Gastrocnemius medialis (tissue), 4 donors: Measurements from ENCODE around the gene GIT1.

Experiments
- CTCF ChIP-seq, 5 experiments: fragments of 450-650 bp in 3 of 5; fragments of 200-600 bp in 2 of 5; sonication (generic) in 2 of 5; IDR thresholded peaks in 4 of 5; conservative IDR thresholded peaks in 1 of 5; 1 replicate in 4 of 5; 2 replicates in 1 of 5; pipeline ENCODE4 v1.5.1; 2016 to 2019; ENCODE audit warnings: antibody characterized with exemption in 5 of 5, mild to moderate bottlenecking in 3 of 5, moderate library complexity in 3 of 5
- POLR2A ChIP-seq, 2 donors: fragments of 450-650 bp; IDR thresholded peaks; one replicate each; pipeline ENCODE4 v1.6.1; 2017; ENCODE audit warnings: antibody characterized with exemption in 2 of 2, mild to moderate bottlenecking in 2 of 2, moderate library complexity in 2 of 2

- TF ChIP-seq CTCF (IDR thresholded peaks at IDR 0.05 in 4 of 5, conservative IDR thresholded peaks at IDR 0.05 in 1 of 5) (no peak), POLR2A (IDR thresholded peaks at IDR 0.05) (no peak)
Measured at GRCh38 chr17:29588017-29588561, 1.4 kb downstream of the GIT1 start.
